ENCODE measurements around the gene MEP1A. TPM values are rescaled to one million over a fixed set of nuclear protein-coding genes. Genes with fewer than 3 reads are reported as not detected.

Gene MEP1A
- total RNA-seq, 1 donor from 2014 or later: not detected

GRCh38 chr6:46876126-46876525, 82.9 kb downstream of the MEP1A start:
- H3K9me3 Mint-ChIP-seq: no peaks in the 10 kb centered on the region
- no peak for DNase-seq
- no peaks in the 10 kb centered on the region for H3K4me1 Mint-ChIP-seq
- intact Hi-C loops (cut with micrococcal nuclease): no loop called here
- no peaks in the 10 kb centered on the region for H3K36me3 Mint-ChIP-seq (ENCODE audit: low read depth)
- H3K27me3 Mint-ChIP-seq: peaks cover 3% of the 10 kb centered on the region
- no peak overlapping the region for H3K4me3 Mint-ChIP-seq
- H3K27ac Mint-ChIP-seq: no peak overlapping the region

- intact Hi-C loops (cut with micrococcal nuclease): no loop called here
- no peak overlapping the region for H3K27ac Mint-ChIP-seq
- no peak for DNase-seq
- no peaks in the 10 kb centered on the region for H3K4me1 Mint-ChIP-seq
- no peak overlapping the region for H3K4me3 Mint-ChIP-seq
- peaks cover 2% of the 10 kb centered on the region for H3K27me3 Mint-ChIP-seq
- no peaks in the 10 kb centered on the region for H3K36me3 Mint-ChIP-seq (ENCODE audit: low read depth)
- no peaks in the 10 kb centered on the region for H3K9me3 Mint-ChIP-seq
Observed at GRCh38 chr6:46879003-46879402, 85.8 kb downstream of the MEP1A start.

GRCh38 chr6:46882645-46883044, 89.5 kb downstream of the MEP1A start:
- DNase-seq: no peak
- H3K27ac Mint-ChIP-seq: no peak overlapping the region
- H3K4me3 Mint-ChIP-seq: no peak overlapping the region
- H3K27me3 Mint-ChIP-seq: no peaks in the 10 kb centered on the region
- H3K9me3 Mint-ChIP-seq: no peaks in the 10 kb centered on the region
- H3K36me3 Mint-ChIP-seq (ENCODE audit: low read depth): no peaks in the 10 kb centered on the region
- intact Hi-C loops (cut with micrococcal nuclease): no loop called here
- no peaks in the 10 kb centered on the region for H3K4me1 Mint-ChIP-seq

- no peak for DNase-seq
- no peaks in the 10 kb centered on the region for H3K36me3 Mint-ChIP-seq (ENCODE audit: low read depth)
- H3K4me3 Mint-ChIP-seq: no peak overlapping the region
- intact Hi-C loops (cut with micrococcal nuclease): no loop called here
- no peaks in the 10 kb centered on the region for H3K9me3 Mint-ChIP-seq
- no peak overlapping the region for H3K27ac Mint-ChIP-seq
- H3K27me3 Mint-ChIP-seq: no peaks in the 10 kb centered on the region
- H3K4me1 Mint-ChIP-seq: no peaks in the 10 kb centered on the region
Observed at GRCh38 chr6:46888031-46888430, 94.8 kb downstream of the MEP1A start.

GRCh38 chr6:46888578-46888977, 95.4 kb downstream of the MEP1A start:
- no peak for DNase-seq
- Mint-ChIP-seq H3K27me3 (no peaks in the 10 kb centered on the region), H3K9me3 (no peaks in the 10 kb centered on the region), H3K36me3 (ENCODE audit: low read depth) (no peaks in the 10 kb centered on the region), H3K4me1 (no peaks in the 10 kb centered on the region), H3K27ac (no peak overlapping the region), H3K4me3 (no peak overlapping the region)
- intact Hi-C loops (cut with micrococcal nuclease): no loop called here

Other genes with a start within 250 kb of the MEP1A start
- not detected in 2 replicates for gene CYP39A1, start 140.6 kb upstream of the MEP1A start, total RNA-seq
- gene SLC25A27, start 140.4 kb upstream of the MEP1A start, total RNA-seq: 0.07 and 0.28 TPM in 2 replicates
- gene TDRD6, start 105.5 kb upstream of the MEP1A start, total RNA-seq: not detected in 2 replicates
- gene PLA2G7, start 58.0 kb upstream of the MEP1A start, total RNA-seq: not detected in 2 replicates
- not detected in 2 replicates for gene ANKRD66, start 46.5 kb upstream of the MEP1A start, total RNA-seq
- not detected in 2 replicates for gene ADGRF5, start 128.5 kb downstream of the MEP1A start, total RNA-seq
- not detected in 2 replicates for gene ADGRF1, start 248.9 kb downstream of the MEP1A start, total RNA-seq